Measurements from ENCODE around the gene FGA.

FGA gene

DNA sequence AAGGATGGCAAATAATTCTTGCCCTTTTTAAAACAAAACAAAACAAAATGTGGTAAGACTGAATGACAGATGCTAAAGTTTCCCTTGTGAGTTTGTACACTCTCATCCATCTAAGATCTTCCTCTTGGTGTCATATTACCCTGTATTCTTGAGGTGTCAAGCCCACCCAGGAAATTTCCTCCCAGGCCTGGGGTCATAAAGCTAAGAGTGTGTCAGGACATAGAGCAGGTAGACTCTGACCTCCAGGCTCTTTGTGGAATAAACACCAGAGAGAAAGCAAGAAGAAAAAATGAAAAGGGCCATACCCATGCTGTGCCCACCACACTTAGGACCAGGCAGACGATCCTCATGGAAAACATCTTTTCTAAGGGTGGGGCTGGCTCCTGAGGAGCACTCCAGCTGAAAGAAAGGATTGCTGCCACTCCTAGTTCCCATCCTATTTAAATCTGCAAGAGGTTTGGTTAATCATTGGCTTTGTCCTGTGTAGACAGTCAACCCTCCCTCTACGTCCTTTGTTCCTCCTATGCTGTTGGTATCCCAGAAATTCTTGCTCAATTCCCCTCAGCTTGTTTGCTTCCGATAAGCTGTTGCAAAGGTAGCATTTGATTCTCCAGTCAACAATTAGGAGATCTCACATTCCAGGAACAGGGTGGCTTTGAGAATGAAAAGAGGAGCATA lies at the start of gene FGA:
TSS of gene FGA (minus strand) at position 414 of the 678 bp plus-strand sequence. CDS start at position 359, 55 bp downstream.
- no peak for DNase-seq

DNA sequence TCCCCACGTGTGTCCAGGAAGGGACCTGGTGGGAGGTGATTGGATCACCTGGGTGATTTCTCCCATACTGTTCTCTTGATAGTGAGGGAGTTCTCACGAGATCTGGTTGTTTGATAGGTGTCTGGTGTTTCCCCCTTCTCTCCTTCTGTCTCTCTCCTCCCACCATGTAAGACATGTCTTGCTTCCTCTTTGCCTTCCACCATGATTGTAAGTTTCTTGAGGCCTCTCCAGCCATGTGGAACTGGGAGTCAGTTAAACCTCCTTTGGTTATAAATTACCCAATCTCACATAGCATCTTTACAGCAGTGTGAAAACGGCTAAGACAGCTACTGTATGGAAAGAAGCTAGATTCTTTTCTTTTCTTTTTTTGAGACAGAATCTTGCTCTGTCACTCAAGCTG lies 43.5 kb upstream of the FGA start:
- DNase-seq = no peak

DNA sequence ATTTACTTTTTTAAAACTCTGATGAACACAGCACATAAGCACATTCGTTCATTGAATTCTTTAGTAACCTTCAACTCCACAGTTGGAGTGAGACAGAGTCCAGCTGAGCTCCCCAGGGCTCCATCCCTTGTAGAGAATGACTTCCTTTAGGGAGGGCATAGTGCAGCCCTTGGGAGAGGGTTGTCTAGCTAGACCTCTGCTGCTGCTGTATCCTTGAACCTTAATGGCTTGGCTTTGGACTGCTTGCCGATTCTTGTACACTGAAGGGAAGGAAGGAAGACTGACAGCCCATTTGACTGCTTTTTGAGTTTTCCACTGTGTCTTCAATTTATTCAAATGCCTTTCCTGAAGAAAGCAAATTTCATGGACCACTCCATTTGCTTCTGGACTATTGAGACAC lies 41.3 kb upstream of the FGA start:
- DNase-seq = no peak

DNA sequence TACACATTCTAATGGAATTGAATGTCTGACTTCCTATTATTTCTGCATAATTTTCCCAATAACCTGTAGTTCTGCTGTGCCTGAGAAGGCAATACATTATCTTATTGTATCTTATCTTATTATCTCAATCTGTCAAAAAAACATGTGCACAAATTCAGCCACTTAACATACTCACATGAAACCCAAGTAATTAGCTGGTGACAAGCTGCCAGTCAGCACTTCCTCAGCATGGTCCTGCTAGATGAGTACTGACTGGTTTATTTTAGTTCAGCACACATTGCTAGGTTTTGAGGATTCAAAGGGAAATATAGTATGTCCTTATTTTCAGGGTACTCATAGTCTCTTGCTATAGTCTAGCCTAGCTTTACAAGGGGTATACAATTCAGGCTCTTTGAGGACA lies 39.8 kb upstream of the FGA start:
- no peak for DNase-seq

DNA sequence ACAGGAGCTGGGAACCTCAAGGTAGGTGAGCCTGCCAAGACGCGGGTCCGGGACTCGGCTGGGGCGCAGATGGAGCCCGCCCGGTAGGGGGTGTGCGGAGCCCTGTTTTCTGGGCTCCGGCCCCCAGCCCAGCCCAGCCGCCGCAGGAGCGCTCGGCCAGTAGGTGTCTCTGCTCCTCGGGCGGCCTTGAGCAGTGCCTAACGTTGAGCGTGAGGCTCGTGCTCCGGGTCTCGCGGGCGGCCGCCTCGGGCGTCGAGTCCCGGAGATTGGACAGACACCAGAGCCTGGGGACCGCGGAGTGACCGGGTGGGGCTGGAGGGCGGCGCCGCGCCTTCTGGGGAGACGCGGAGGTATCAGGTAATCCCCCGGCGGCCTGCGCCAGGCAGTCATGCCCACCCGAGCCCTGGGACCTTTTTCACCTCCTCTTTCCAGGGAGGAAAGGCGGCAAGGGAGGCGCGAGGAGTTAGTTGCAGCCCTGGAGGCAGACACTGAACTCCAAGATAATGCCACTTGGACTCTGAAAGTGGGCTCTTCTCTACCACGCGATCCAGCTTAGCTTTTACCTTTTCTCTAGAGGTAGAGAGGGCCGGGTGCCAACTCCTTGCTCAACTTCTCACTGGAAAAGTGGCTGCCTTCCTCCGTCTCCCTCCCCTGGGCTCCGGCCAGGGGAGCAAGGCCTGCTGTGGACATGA lies 36.4 kb upstream of the FGA start:
- DNase-seq = peak; percentile 46 to 54

DNA sequence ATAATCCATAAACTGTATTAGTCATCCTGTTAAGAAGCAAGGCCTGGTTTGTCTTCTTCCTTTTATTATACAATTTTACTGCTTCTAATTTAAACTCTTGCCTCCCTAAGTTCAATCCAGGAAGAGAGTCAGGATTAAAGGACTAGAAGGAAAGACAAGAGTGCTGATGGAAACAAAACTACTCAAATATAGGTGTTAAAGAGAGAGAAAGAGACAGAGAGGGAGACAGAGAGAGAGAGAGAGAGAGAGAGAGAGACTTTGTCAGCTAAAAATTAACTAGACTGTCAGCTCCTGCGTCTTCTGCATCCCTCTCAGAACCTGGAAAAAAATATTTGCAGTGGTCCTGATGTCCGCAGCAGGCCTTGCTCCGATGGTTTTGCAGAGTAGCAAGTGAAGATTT lies 35.4 kb upstream of the FGA start:
- DNase-seq = no peak

DNA sequence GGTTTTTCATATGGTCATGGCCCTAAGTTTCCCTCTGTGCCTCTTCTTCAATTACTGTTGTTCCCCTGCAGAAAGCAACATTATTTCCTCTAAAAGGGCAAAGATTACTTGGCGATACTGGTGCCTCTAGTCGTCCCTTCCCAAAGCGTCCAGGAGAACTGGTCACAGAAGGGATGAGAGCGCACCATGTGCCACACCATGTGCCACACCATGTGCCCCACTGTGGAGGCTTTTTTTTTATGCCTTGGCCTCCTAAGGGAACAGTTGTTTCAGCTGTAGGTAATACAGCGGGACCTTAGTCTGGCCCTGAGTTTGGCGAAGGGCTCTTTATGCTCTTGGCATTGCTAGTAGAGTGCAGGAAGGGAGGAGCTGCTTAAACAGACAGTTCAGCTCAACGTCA lies 33.5 kb upstream of the FGA start:
- DNase-seq = no peak

DNA sequence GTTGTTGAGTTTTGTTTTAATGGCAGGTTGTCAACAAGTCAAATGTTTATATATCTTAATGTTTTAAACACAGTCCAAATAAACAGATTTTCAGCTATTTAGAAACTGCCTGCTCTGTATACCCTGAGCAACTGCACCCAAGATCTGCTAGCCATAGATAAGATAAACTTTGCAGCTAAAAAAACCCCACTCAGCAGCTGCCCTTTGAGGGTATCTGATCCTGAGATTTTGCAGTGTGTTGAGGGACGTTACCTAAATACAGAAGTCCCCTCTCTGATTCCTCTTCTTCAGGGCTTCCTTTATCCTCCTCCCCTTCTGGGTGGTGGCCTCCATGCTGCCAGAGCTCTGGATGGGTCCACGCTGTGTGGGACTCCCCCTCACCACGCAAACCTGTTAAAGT lies 32.9 kb upstream of the FGA start:
- DNase-seq = no peak

DNA sequence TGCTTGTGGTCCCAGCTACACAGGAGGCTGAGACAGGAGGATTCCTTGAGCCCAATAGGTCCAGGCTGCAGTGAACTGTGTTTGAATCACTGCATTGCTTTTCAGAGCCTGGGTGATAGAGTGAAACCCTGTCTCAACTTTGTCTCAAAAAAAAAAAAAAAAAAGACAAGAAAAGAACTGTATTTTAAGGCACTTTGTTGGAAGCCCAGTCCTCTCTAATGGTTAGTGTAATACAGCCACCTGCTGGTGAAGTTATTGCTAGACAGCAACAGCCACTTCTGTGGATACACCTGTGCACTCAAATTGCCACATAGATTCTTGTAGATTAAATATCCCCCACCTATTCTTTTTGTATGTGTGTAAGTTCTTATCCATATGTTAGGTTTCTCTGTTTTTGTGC lies 32.1 kb upstream of the FGA start:
- DNase-seq = no peak

DNA sequence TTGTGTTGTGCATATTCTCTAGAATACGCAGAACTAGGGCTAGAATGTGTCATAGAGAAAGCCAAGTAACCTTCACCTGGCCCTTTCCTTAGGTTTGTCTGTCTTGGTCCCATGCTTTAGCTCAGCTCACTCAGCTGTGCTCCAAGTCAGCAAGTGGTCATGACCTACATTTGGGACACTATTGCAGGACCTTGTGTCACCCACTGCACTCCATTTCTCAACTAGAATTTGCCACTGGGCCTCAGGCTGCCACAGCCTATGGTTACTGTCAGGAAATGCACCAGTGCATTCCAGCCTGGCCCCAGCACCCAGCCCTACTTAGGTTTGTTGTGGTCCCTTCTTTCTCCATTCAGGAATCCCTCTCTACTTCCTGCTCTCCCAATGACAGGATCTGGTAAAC lies 29.6 kb upstream of the FGA start:
- no peak for DNase-seq

DNA sequence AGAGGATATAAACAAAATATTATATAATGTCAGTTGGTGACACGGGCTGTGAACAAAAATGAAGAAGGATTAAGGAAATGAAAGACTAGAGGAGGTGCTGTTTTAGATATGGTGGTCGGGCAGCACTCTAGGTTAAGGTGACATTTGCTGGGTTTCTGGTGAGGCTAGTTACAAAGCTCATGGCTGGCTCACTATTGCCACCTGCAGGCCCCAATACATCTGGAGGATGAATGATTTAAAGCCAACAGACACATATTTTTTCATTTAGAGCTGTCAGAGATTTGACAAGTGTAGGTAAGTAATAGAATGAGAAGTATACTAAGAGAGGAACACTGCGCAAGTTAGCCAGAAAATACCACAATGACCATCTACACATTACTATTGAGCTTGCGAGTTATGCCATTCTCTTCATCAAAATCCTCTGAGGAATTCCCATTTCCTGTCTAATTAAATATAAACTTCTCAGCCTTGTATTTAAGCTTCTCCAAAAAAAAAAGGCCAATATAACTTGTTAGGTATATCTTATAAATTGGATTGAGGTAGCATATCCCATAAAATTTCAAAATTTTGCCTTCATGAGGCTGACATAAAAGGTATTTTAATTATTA lies 28.3 kb upstream of the FGA start:
- DNase-seq = peak; percentile 30 to 34

DNA sequence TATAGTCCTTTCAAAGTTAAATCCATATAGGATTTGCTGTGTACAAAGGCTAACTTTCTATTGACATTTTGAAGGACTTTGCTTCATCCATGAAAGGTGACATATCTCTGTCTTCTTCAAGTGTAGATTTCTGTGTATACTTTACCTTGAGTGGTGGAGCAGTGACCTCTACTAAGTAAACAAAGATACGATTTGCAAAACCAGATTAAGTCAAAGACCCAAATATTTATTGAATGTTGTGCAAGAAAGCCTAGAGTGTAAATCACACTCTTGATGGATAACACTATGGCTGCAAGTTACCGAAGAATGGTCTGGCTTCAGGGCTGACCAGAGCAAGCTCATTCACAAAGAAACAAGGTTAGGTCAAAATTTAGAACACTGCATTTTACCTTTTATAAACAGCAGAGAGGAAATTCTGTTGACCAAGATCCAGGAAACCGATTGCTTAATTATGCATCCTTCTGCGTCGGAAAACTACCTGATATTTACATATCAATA lies 27.3 kb upstream of the FGA start:
- no peak for DNase-seq

DNA sequence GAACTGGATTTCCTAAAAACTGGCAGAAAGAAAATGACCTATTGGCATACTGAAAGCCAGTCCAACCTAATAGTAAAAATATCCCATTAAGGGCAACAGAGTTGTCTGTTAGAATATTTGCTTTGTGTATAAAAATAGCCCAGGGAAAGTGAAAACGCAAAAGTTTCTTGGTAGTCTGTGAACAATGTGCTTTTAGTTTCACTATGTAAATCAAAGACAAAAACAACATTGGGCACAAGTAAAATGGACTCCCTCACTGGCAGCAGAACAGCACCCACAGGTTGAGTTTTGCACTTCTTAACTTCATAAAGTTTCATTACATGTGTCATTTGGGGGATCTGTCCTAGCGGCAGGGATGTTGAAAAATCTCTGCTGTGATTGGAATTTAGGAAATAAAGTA lies 26.2 kb upstream of the FGA start:
- DNase-seq = no peak

DNA sequence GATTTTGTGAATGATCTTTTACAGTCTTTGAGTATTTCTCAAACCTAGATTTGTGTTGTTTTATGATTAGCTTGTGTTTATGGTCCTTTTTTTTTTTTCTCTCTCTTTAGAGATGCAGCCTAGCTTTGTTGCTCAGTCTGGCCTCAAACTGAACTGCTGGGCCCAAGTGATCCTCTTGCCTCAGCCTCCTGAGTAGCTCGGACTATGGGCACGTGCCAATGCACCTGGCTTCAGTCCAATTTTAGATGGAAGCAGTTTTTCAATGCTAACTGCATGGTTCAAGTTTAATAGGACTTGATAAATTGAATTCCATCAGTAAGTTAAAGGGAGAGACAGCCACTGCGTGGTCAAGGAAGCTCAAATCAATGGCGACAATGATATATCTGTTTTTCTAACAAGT lies 25.7 kb upstream of the FGA start:
- no peak for DNase-seq

DNA sequence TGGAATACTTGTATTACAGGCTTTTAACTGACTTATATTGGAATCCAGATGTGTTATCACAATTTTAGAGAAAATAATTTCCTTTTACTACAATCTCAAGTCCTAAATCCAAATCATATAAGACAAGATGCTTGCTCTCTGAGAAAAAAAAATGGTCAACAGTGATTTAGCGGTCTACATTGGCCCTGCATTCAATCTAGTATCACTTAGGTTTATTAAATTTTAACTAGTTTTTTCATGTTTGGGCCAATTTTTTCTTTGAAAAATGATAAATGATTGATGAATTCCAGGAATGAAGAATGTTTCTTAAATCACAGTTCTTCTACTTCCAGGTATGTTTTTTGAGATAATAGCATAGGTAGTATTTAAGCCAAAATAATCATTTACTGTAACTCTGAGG lies 24.7 kb upstream of the FGA start:
- no peak for DNase-seq

DNA sequence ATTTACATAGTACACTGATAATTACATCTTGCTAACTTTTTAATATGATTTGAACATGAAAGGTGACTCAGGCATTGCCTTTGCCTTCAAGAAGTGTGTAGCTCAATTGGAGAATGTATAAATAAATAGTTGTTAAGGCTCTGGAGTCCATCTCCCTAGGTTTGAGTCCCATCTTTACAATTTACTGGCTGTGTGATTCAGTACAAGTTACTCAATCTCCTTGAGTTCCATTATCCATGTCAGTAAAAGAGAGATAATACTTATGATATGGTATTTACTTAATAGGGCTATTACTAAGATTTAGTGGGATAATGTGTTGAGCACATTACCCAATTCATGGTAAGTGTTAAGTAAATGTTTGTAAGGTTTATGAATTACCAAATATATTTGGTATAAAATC lies 23.8 kb upstream of the FGA start:
- no peak for DNase-seq

DNA sequence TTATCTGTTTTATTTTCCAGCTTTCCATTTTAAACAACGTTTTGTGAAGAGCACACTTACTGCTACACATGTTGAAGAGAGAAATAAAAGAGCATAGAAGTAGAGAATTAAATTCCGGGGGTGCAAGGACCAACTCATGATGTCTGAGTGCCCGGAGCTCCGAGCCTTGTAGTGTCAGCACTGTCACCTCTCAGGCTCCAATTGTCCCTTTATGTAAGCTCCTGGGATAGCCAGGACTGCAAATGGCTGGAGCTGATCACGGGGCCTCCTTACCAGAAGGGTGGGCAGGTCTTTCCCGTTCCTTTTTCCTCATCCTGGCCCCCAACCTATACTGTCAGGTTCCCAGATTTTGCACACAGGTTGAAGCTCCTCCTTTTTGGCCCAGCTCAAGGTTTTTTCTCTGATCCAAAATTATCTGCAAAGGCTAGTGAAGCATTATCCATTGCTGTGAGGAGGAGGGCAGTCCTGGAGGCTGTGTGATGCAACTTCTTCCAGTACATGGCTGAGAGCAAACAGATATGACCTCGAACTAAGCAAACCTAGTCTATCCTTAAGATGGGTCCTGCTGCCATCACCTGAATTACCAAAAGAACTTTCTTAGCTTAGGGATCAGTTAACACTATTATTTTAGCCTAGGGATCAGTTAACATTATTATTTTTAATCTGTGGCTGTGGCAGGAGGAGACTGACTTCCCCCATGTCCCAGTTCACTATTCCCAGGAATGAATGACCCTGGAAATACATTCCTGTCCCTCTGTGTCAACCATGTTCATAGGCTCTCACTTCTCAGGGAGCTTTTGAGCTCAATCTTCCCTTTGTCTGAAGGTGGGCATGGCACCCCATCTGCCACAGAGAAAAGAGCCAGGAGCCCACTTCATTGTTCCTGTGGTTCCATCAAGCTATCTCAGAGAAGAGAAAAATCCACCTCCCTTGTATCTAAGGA lies 22.2 kb upstream of the FGA start, which contains the start of gene FGG:
TSS of gene FGG (minus strand) at position 185 of the 943 bp plus-strand sequence. CDS start at position 138, 47 bp downstream.
- no peak for DNase-seq

DNA sequence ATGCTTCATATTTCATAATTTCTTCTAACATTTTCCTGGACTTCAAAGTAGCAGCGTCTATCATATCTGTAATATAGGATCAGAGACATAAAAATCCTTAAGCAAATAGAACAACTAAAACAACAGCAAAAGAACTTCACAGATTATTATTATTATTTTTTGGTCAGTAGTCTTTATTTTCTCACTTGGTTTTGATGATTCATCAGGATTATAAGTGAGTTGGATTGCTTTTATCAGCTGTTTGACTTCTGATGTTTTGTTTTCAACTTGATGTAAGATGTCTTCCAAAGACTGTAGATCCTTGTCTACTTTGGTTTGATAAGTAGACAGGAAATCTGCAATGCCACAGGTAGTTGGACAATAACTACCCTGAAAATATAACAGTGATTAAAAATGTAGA lies 21.3 kb upstream of the FGA start:
- DNase-seq = no peak

DNA sequence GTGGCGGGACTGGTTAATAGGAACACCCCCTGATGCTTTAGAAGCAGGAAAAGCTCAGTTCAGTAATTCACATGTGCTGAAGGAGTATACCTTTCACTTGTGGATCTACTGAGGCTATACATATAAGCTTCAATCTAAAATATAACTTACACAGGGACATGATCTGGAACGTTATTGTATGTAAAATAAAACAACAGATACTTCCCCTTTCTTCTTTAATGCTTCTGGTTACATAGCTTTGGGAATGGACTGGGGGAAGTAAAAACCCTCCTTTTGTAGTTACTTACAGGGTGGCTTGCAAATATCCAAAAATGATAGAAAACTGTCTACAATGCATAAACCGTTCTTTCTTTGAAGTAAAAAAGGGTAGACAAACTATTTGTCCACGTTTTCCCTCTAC lies 20.0 kb upstream of the FGA start:
- no peak for DNase-seq

DNA sequence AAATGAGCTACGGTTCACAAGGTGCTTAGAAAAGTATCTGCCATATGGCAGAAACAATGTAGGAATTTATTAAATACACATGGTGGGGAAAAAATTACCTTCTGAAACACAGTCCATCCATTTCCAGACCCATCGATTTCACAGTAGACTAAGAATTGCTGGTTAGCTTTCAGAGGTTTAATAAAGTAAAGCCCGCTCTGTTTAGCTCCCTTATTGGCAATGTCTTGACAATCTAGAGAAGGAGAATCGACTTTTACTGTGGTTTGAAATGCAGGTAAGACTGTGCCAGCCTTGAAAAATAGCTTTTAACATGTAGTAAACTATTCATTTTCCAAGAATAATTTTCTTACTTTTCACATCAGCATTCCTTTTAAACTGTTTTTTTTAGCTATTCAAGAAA lies 19.0 kb upstream of the FGA start:
- no peak for DNase-seq

DNA sequence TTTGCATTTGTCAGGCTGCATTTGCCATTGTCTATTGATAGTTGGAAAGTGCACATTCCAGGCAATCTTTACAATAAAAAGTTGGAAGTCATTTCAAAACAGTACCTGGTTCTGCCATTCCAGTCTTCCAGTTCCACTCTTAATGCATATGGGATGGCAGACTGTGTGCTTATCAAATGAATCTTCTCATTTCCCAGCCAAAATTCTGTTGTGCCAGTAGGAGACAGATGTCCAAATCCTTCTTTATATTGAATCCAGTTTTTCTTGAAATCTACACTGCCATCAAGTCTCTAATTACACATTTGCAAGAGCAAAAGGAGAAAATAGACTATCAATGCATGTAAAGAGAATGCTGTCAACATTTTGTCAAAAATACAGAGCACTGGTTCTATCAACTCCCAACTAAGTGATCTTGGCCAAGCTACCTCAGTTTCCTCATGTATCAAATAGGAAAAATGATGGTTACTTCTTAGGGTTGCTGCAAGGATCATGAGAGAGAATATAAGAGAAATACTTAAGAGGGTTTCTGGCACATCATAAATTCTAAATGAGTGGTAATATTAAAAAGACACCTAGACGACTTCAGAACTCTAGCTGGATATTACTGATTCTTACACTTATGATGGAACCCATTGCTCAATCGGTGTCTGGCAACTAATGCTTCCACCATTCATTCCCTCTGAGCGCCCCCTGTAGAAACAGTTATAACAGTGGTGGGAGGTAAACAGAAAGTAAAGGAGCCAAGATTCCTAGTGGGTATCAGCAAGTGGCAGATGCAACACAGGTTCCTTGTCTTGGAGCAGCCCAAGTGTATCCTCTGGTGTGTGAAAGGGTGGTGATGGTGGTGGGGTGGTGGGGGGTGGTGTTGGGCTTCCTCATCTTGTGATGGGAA lies 18.1 kb upstream of the FGA start:
- DNase-seq = no peak
